HG03108 (cell line): Measurements from ENCODE around the gene MYO1C.

Experiments
- ATAC-seq: cut with Tn5 transposase; IDR thresholded peaks from one replicate; pipeline ENCODE4 v1.9.1; 2021; ENCODE audit warnings: moderate library complexity; ENCODE audit not compliant: unreplicated experiment

The MYO1C gene

GRCh38 chr17:1486802-1487695 lies 5.4 kb downstream of the MYO1C start:
- no peak for ATAC-seq

GRCh38 chr17:1485423-1486376 lies 6.8 kb downstream of the MYO1C start:
- ATAC-seq = peak; percentile 17

GRCh38 chr17:1484676-1485422 lies 7.6 kb downstream of the MYO1C start:
- ATAC-seq = peak; percentile 34

GRCh38 chr17:1484060-1484535 lies 8.4 kb downstream of the MYO1C start:
- ATAC-seq = no peak

GRCh38 chr17:1482680-1483079 lies 9.8 kb downstream of the MYO1C start:
- ATAC-seq = no peak

- ATAC-seq = no peak
Observed at GRCh38 chr17:1481736-1482135, 10.8 kb downstream of the MYO1C start.

GRCh38 chr17:1480747-1481465 lies 11.6 kb downstream of the MYO1C start:
- no peak for ATAC-seq

- no peak for ATAC-seq
Observed at GRCh38 chr17:1478418-1478817, 14.1 kb downstream of the MYO1C start.

- ATAC-seq = no peak
Observed at GRCh38 chr17:1475321-1475854, 17.1 kb downstream of the MYO1C start.

- ATAC-seq = peak; percentile 54
Observed at GRCh38 chr17:1474402-1475189, 17.9 kb downstream of the MYO1C start.

- no peak for ATAC-seq
Observed at GRCh38 chr17:1473841-1474240, 18.6 kb downstream of the MYO1C start.

- no peak for ATAC-seq
Observed at GRCh38 chr17:1473170-1473569, 19.3 kb downstream of the MYO1C start.

GRCh38 chr17:1471911-1472821 lies 20.3 kb downstream of the MYO1C start:
- no peak for ATAC-seq

- no peak for ATAC-seq
Observed at GRCh38 chr17:1471490-1471889, 21.0 kb downstream of the MYO1C start.

GRCh38 chr17:1470755-1471462 lies 21.6 kb downstream of the MYO1C start:
- no peak for ATAC-seq

GRCh38 chr17:1470071-1470754 lies 22.3 kb downstream of the MYO1C start:
- ATAC-seq = no peak
